Measurements from ENCODE around the gene RNH1.

RNH1 gene

GRCh38 chr11:536841-537621 lies 30.0 kb upstream of the RNH1 start, which contains the start of gene LRRC56:
TSS of gene LRRC56 (plus strand) at chr11:537527. CDS start at chr11:540685, 3,158 bp downstream.
- Histone ChIP-seq H3K4me1 (ENCODE audit: control insufficient read depth, insufficient read depth, low read length) (peaks cover 9% of the 10 kb centered on the region), H3K9me3 (ENCODE audit: control insufficient read depth, insufficient read depth, low read length) (no peaks in the 10 kb centered on the region), H3K27ac (ENCODE audit: low read length) (no peak within 1 kb of the TSS), H3K4me3 (ENCODE audit: low read length) (peak within 1 kb of the TSS; percentile 41; the same call in 1 of the 2 replicates), H3K36me3 (ENCODE audit: control insufficient read depth, insufficient read depth, low read length) (peaks cover 7% of the 10 kb centered on the region; the same call in 1 of the 2 replicates), H3K27me3 (ENCODE audit: control insufficient read depth, insufficient read depth, low read length) (no peaks in the 10 kb centered on the region; the same call in 1 of the 2 replicates)
- no CpG with 5 or more reads among the region's 93 CpGs for WGBS (ENCODE audit: insufficient coverage, insufficient read length)
- peak; percentile 45 for DNase-seq (ENCODE audit: low read depth, low spot score)

- peaks cover 12% of the 10 kb centered on the region; the same call in 1 of the 2 replicates for H3K36me3 ChIP-seq (ENCODE audit: control insufficient read depth, insufficient read depth, low read length)
- H3K9me3 ChIP-seq (ENCODE audit: control insufficient read depth, insufficient read depth, low read length) = no peaks in the 10 kb centered on the region
- H3K4me3 ChIP-seq (ENCODE audit: low read length) = peak within 1 kb of the TSS; percentile 77
- peaks cover 9% of the 10 kb centered on the region for H3K4me1 ChIP-seq (ENCODE audit: control insufficient read depth, insufficient read depth, low read length)
- no CpG with 5 or more reads among the region's 97 CpGs for WGBS (ENCODE audit: insufficient coverage, insufficient read length)
- no peak within 1 kb of the TSS for H3K27ac ChIP-seq (ENCODE audit: low read length)
- H3K27me3 ChIP-seq (ENCODE audit: control insufficient read depth, insufficient read depth, low read length) = no peaks in the 10 kb centered on the region; the same call in 1 of the 2 replicates
- DNase-seq (ENCODE audit: low read depth, low spot score) = peak; percentile 64
These were observed 28.7 kb upstream of the RNH1 start, which contains the start of gene HRAS for GRCh38 chr11:535519-536454. TSS of gene HRAS (minus strand) at chr11:535576.

GRCh38 chr11:535210-535518 lies 28.1 kb upstream of the RNH1 start:
- no CpG with 5 or more reads among the region's 56 CpGs for WGBS (ENCODE audit: insufficient coverage, insufficient read length)
- Histone ChIP-seq H3K36me3 (ENCODE audit: control insufficient read depth, insufficient read depth, low read length) (peaks cover 12% of the 10 kb centered on the region; the same call in 1 of the 2 replicates), H3K27ac (ENCODE audit: low read length) (no peak overlapping the region)

GRCh38 chr11:534396-535209 lies 27.6 kb upstream of the RNH1 start:
- H3K27ac ChIP-seq (ENCODE audit: low read length) = no peak overlapping the region
- WGBS (ENCODE audit: insufficient coverage, insufficient read length) = no CpG with 5 or more reads among the region's 66 CpGs

More at GRCh38 chr11:535210-535518, 28.1 kb upstream of the RNH1 start:
- Histone ChIP-seq H3K4me3 (ENCODE audit: low read length) (peak overlapping the region; percentile 77; the same call in 1 of the 2 replicates), H3K4me1 (ENCODE audit: control insufficient read depth, insufficient read depth, low read length) (peaks cover 9% of the 10 kb centered on the region), H3K9me3 (ENCODE audit: control insufficient read depth, insufficient read depth, low read length) (no peaks in the 10 kb centered on the region), H3K27me3 (ENCODE audit: control insufficient read depth, insufficient read depth, low read length) (no peaks in the 10 kb centered on the region; the same call in 1 of the 2 replicates)
- DNase-seq (ENCODE audit: low read depth, low spot score) = no peak

GRCh38 chr11:533586-534395 lies 26.7 kb upstream of the RNH1 start:
- no peak for DNase-seq (ENCODE audit: low read depth, low spot score)
- Histone ChIP-seq H3K27ac (ENCODE audit: low read length) (no peak overlapping the region), H3K27me3 (ENCODE audit: control insufficient read depth, insufficient read depth, low read length) (no peaks in the 10 kb centered on the region; the same call in 1 of the 2 replicates), H3K4me3 (ENCODE audit: low read length) (no peak overlapping the region), H3K9me3 (ENCODE audit: control insufficient read depth, insufficient read depth, low read length) (no peaks in the 10 kb centered on the region), H3K36me3 (ENCODE audit: control insufficient read depth, insufficient read depth, low read length) (peaks cover 12% of the 10 kb centered on the region; the same call in 1 of the 2 replicates), H3K4me1 (ENCODE audit: control insufficient read depth, insufficient read depth, low read length) (peaks cover 9% of the 10 kb centered on the region)
- no CpG with 5 or more reads among the region's 37 CpGs for WGBS (ENCODE audit: insufficient coverage, insufficient read length)

More at GRCh38 chr11:534396-535209, 27.6 kb upstream of the RNH1 start:
- no peak for DNase-seq (ENCODE audit: low read depth, low spot score)
- Histone ChIP-seq H3K4me3 (ENCODE audit: low read length) (peak overlapping the region; percentile 77), H3K36me3 (ENCODE audit: control insufficient read depth, insufficient read depth, low read length) (peaks cover 12% of the 10 kb centered on the region; the same call in 1 of the 2 replicates), H3K9me3 (ENCODE audit: control insufficient read depth, insufficient read depth, low read length) (no peaks in the 10 kb centered on the region), H3K27me3 (ENCODE audit: control insufficient read depth, insufficient read depth, low read length) (no peaks in the 10 kb centered on the region; the same call in 1 of the 2 replicates), H3K4me1 (ENCODE audit: control insufficient read depth, insufficient read depth, low read length) (peaks cover 9% of the 10 kb centered on the region)

GRCh38 chr11:532986-533585 lies 26.0 kb upstream of the RNH1 start:
- Histone ChIP-seq H3K4me1 (ENCODE audit: control insufficient read depth, insufficient read depth, low read length) (peaks cover 9% of the 10 kb centered on the region), H3K27ac (ENCODE audit: low read length) (no peak overlapping the region), H3K9me3 (ENCODE audit: control insufficient read depth, insufficient read depth, low read length) (no peaks in the 10 kb centered on the region), H3K36me3 (ENCODE audit: control insufficient read depth, insufficient read depth, low read length) (peaks cover 12% of the 10 kb centered on the region; the same call in 1 of the 2 replicates), H3K27me3 (ENCODE audit: control insufficient read depth, insufficient read depth, low read length) (no peaks in the 10 kb centered on the region; the same call in 1 of the 2 replicates), H3K4me3 (ENCODE audit: low read length) (no peak overlapping the region)
- no peak for DNase-seq (ENCODE audit: low read depth, low spot score)
- WGBS (ENCODE audit: insufficient coverage, insufficient read length) = no CpG with 5 or more reads among the region's 33 CpGs

- H3K4me3 ChIP-seq (ENCODE audit: low read length) = no peak overlapping the region
- no peaks in the 10 kb centered on the region for H3K9me3 ChIP-seq (ENCODE audit: control insufficient read depth, insufficient read depth, low read length)
- no peaks in the 10 kb centered on the region; the same call in 1 of the 2 replicates for H3K27me3 ChIP-seq (ENCODE audit: control insufficient read depth, insufficient read depth, low read length)
- H3K36me3 ChIP-seq (ENCODE audit: control insufficient read depth, insufficient read depth, low read length) = peaks cover 12% of the 10 kb centered on the region; the same call in 1 of the 2 replicates
- peaks cover 4% of the 10 kb centered on the region for H3K4me1 ChIP-seq (ENCODE audit: control insufficient read depth, insufficient read depth, low read length)
- no peak for DNase-seq (ENCODE audit: low read depth, low spot score)
- H3K27ac ChIP-seq (ENCODE audit: low read length) = no peak overlapping the region
- WGBS (ENCODE audit: insufficient coverage, insufficient read length) = no CpG with 5 or more reads among the region's 23 CpGs
These were observed 25.5 kb upstream of the RNH1 start for GRCh38 chr11:532527-532985.

GRCh38 chr11:531919-532526 lies 25.0 kb upstream of the RNH1 start:
- Histone ChIP-seq H3K9me3 (ENCODE audit: control insufficient read depth, insufficient read depth, low read length) (no peaks in the 10 kb centered on the region), H3K36me3 (ENCODE audit: control insufficient read depth, insufficient read depth, low read length) (peaks cover 12% of the 10 kb centered on the region; the same call in 1 of the 2 replicates), H3K4me3 (ENCODE audit: low read length) (no peak overlapping the region), H3K27ac (ENCODE audit: low read length) (no peak overlapping the region), H3K27me3 (ENCODE audit: control insufficient read depth, insufficient read depth, low read length) (no peaks in the 10 kb centered on the region; the same call in 1 of the 2 replicates), H3K4me1 (ENCODE audit: control insufficient read depth, insufficient read depth, low read length) (peaks cover 1% of the 10 kb centered on the region)
- no CpG with 5 or more reads among the region's 18 CpGs for WGBS (ENCODE audit: insufficient coverage, insufficient read length)
- DNase-seq (ENCODE audit: low read depth, low spot score) = no peak
